ENCODE measurements around the gene NELL1.

NELL1 gene

GRCh38 chr11:21421711-21422329, 752.4 kb downstream of the NELL1 start:
- DNase-seq (ENCODE audit: low spot score), result no peak

DNA sequence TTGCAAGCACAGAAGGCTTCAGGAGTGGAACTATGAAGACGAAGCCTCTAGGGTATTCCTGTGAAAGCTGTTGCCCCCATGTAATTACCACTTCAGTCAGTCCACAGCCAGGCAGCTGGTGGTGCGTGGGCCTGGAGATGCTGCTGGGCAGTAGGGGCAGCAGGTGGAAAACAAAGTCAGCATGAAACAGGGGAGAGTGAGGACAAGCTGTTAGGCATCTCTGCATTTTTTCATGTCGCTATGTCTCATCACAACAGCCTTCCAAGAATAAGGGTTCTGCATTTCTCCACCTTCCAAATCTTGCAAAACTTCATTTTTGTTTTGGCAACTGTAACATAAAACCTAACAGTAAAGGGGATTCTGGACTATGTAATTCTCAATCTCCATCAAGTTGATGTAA, 757.5 kb downstream of the NELL1 start:
- DNase-seq (ENCODE audit: low spot score), result no peak

GRCh38 chr11:21427726-21428125, 758.3 kb downstream of the NELL1 start:
- DNase-seq (ENCODE audit: low spot score), result no peak

- DNase-seq (ENCODE audit: low spot score), result no peak
These were observed 759.4 kb downstream of the NELL1 start for GRCh38 chr11:21428796-21429195.

- peak; percentile 42 for DNase-seq (ENCODE audit: low spot score)
These were observed 760.0 kb downstream of the NELL1 start for GRCh38 chr11:21429401-21429800.

- no peak for DNase-seq (ENCODE audit: low spot score)
These were observed 761.2 kb downstream of the NELL1 start for GRCh38 chr11:21430537-21430936.

DNA sequence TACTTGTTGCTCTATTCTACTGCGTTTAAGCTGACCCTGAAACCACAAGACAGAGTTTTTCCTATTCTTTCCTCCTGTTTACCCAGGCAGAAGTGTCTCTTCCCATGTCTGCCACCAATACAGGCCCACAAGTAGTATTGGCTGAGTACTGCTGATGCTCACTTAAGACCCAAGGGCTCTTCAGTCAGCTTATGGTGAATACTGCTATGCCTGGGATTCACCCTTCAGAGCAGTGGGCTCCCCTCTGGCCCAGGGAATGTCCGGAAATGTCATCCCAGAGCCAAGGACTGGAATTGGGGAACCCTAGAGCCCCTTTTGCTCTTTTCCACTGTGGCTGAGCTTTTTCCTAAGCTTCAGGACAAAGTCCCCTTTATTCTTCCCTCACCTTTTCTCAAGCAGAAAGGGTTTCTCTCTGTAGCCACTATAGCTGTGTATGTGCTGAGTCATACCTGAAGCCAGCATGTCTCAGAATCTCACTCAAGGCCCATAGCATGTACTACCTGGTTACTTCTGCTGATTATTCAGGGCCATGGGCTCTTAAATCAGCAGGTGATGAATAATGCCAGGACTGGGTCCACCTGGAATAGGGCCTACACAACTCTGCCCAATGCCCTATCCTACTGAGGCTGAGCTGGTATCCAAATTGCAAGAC, 777.7 kb downstream of the NELL1 start:
- DNase-seq (ENCODE audit: low spot score), result no peak

- no peak for DNase-seq (ENCODE audit: low spot score)
These were observed 778.5 kb downstream of the NELL1 start for GRCh38 chr11:21447871-21448270.

- no peak for DNase-seq (ENCODE audit: low spot score)
These were observed 786.8 kb downstream of the NELL1 start for GRCh38 chr11:21456186-21456585.

- DNase-seq (ENCODE audit: low spot score), result no peak
These were observed 790.7 kb downstream of the NELL1 start for GRCh38 chr11:21460082-21460481.

GRCh38 chr11:21461701-21462100, 792.3 kb downstream of the NELL1 start:
- DNase-seq (ENCODE audit: low spot score), result no peak

DNA sequence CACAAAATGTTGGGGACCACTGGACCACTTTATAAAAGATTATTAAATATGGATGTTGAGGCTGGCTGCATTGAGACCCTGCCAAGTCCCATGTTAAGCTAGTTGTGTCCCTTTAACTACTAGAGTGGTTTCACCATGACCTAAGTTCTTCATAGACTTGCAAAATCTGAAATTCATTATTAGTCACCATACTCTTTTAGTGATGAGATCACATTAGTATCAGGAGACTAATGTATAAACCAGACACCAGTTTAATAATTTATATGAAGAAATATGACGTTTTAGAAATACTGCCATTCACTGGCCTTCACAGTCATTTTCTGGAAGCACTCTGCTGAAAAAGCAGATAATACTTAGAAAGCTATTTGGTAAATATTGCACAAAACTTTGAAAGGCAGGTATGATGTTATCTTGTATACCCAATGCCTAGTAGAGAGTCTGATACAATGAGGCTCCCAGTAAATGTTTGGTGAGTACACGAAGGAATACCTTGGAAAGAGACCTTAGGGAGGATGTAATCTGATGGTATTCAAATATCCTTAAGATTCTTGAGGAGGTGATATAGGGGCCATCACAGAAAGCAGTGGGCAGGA, 795.3 kb downstream of the NELL1 start:
- DNase-seq (ENCODE audit: low spot score), result no peak

- DNase-seq (ENCODE audit: low spot score), result no peak
These were observed 795.8 kb downstream of the NELL1 start for GRCh38 chr11:21465203-21465602.

DNA sequence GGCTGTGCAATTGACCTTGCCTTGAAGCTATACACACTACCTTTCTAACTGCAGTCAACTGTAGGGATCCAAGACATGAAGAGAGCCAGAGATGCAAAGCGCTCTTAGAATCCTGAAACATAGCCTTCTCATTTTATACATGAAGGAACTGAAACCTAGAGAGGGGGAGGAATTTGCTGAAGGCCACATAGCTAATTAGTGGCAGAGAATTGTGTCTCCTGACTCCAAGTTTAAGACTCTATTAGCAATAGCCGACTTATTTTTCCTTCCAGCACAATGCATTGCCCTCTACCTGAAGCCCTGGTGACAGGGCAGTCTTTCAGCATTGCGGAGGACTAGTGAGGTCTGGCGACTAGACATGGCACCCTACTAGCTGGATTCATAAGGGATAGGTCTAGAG, 796.5 kb downstream of the NELL1 start:
- no peak for DNase-seq (ENCODE audit: low spot score)

GRCh38 chr11:21470521-21470920, 801.1 kb downstream of the NELL1 start:
- no peak for DNase-seq (ENCODE audit: low spot score)

DNA sequence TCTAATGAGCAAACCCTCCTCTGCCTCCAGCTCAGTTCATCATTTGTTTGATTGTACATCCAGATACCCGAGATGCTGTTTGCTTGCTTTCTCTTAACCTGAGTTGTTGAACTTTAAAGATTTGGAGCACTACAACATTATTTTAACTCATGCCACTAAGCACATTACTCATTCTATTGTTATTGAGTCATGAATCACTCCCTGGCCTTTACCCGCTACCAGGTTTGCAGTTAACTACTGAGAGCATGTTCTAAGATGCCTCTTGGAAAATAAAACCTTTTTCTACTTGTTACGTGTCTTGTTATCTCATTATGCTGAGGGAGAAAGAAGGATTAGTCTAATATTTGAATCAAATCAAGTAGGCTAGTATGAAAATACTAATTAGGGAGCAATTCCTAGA, 802.9 kb downstream of the NELL1 start:
- no peak for DNase-seq (ENCODE audit: low spot score)

DNA sequence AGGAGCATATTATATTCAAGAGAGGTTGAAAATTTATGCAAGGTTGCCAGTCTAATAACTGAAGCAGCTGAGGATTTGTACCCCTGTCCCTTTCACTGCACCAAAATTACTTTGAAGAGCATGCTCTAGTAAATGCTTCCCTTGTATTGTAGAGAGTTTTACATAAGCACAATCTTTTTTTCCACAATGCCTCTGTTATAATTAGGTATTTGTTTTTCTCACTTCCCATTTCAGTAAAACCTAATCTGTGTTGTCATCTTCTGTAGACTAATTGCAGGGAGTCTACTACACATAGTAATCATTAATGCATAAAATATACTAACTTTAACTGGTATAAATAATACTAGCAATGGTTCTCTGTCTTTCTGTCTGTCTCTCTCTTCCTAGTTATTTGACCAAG, 805.1 kb downstream of the NELL1 start:
- no peak for DNase-seq (ENCODE audit: low spot score)

- DNase-seq (ENCODE audit: low spot score), result no peak
These were observed 805.9 kb downstream of the NELL1 start for GRCh38 chr11:21475276-21475675.

- DNase-seq (ENCODE audit: low spot score), result no peak
These were observed 807.2 kb downstream of the NELL1 start for GRCh38 chr11:21476588-21476987.

GRCh38 chr11:21480240-21480639, 810.9 kb downstream of the NELL1 start:
- no peak for DNase-seq (ENCODE audit: low spot score)

DNA sequence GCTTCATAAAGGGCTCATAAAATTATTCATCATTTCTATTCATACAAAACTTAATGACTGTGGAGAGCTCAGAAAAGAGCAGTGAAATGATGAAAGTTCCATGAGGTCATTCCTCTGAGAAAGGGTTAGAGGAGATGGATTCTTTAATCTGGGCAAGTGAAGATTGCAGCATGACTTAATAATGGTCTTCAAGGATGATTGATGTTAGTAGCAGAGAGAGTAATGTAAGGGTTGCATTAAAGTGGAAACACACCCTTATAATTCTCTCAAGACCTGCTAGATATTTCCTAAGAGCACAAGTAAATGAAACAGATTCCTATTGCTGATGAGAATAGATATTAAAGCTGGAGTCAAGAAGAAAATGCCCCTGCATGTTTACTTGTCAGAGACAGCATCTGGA, 811.9 kb downstream of the NELL1 start:
- DNase-seq (ENCODE audit: low spot score), result no peak

GRCh38 chr11:21484039-21484438, 814.7 kb downstream of the NELL1 start:
- DNase-seq (ENCODE audit: low spot score), result no peak

GRCh38 chr11:21485006-21485405, 815.6 kb downstream of the NELL1 start:
- DNase-seq (ENCODE audit: low spot score), result no peak

DNA sequence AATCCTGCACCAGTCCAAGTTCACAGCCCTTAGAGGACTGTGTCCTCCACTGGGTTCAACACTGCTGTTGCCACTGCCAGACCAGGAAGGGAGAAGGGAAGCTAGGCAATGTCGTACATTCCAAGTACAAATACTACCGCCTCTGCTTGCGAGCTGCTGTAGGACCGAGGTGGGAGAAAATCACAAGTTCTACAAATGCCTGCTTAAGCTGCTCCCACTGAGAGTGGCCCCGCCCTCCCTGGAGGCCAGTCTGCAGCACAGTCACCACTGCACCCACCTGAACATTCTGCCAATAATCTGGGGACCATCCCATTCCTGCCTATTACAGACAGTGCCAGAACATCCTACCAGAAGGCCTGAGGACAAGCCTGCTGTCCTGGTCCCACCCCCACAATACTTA, 816.0 kb downstream of the NELL1 start:
- DNase-seq (ENCODE audit: low spot score), result no peak

All from putamen (tissue), 1 donor.